Measurements from ENCODE around the gene CAMSAP1.
"Not testable (repeated sequence)": the region's sequence is repeated elsewhere in the genome, so short reads cannot be mapped to it uniquely, and the experiment has no call there.

CAMSAP1 gene

GRCh38 chr9:135896205-135896604 is 11.1 kb downstream of the CAMSAP1 start:
- H3K4me3 ChIP-seq (ENCODE audit: control insufficient read depth in 1 of 7, extremely low read depth in 1 of 7, insufficient read depth in 4 of 7, low read depth in 2 of 7, low read length in 6 of 7) = no peak overlapping the region
- CTCF ChIA-PET = no interaction called here
- H3K36me3 ChIP-seq (ENCODE audit: control insufficient read depth in 4 of 4, insufficient read depth in 4 of 4, low read length in 3 of 4) = peaks cover 0 to 2% (median 0%) of the 10 kb centered on the region in 4 experiments
- peak in 2 of 3 donors; percentile 34 to 47 for DNase-seq
- no peak overlapping the region for H3K27ac ChIP-seq (ENCODE audit: insufficient read depth in 1 of 2, low read depth in 1 of 2, low read length in 2 of 2, poor library complexity in 1 of 2, severe bottlenecking in 2 of 2)
- peaks cover 0 to 5% (median 0%) of the 10 kb centered on the region in 5 experiments for H3K9me3 ChIP-seq (ENCODE audit: control extremely low read depth in 1 of 5, control insufficient read depth in 4 of 5, insufficient read depth in 2 of 5, low read depth in 1 of 5, low read length in 4 of 5)
- WGBS (ENCODE audit: insufficient coverage) = 33% methylated on average over 1 of the region's 3 CpGs
- no peaks in the 10 kb centered on the region for H3K27me3 ChIP-seq (replicated peaks in 2 of 5; ENCODE audit: control insufficient read depth in 4 of 5, insufficient read depth in 5 of 5, low read length in 4 of 5)
- H3K4me1 ChIP-seq (ENCODE audit: control extremely low read depth in 1 of 4, control insufficient read depth in 4 of 4, insufficient read depth in 4 of 4, low read length in 3 of 4) = peaks cover 0 to 18% (median 8%) of the 10 kb centered on the region in 4 experiments
- POLR2A ChIA-PET = no interaction called here

- DNase-seq = no peak
- WGBS (ENCODE audit: insufficient coverage) = no CpG with 5 or more reads among the region's 4 CpGs
- POLR2A ChIA-PET = no interaction called here
- no peak overlapping the region for H3K27ac ChIP-seq (ENCODE audit: insufficient read depth in 1 of 2, low read depth in 1 of 2, low read length in 2 of 2, poor library complexity in 1 of 2, severe bottlenecking in 2 of 2)
- no peaks in the 10 kb centered on the region for H3K27me3 ChIP-seq (replicated peaks in 2 of 5; ENCODE audit: control insufficient read depth in 4 of 5, insufficient read depth in 5 of 5, low read length in 4 of 5)
- H3K4me1 ChIP-seq (ENCODE audit: control extremely low read depth in 1 of 4, control insufficient read depth in 4 of 4, insufficient read depth in 4 of 4, low read length in 3 of 4) = peaks cover 0 to 18% (median 11%) of the 10 kb centered on the region in 4 experiments
- CTCF ChIA-PET = no interaction called here
- peaks cover 0 to 2% (median 0%) of the 10 kb centered on the region in 4 experiments for H3K36me3 ChIP-seq (ENCODE audit: control insufficient read depth in 4 of 4, insufficient read depth in 4 of 4, low read length in 3 of 4)
- H3K9me3 ChIP-seq (ENCODE audit: control extremely low read depth in 1 of 5, control insufficient read depth in 4 of 5, insufficient read depth in 2 of 5, low read depth in 1 of 5, low read length in 4 of 5) = peaks cover 0 to 5% (median 0%) of the 10 kb centered on the region in 5 experiments
- no peak overlapping the region for H3K4me3 ChIP-seq (ENCODE audit: control insufficient read depth in 1 of 7, extremely low read depth in 1 of 7, insufficient read depth in 4 of 7, low read depth in 2 of 7, low read length in 6 of 7)
Measured at GRCh38 chr9:135895202-135895848, 12.0 kb downstream of the CAMSAP1 start.

- H3K4me3 ChIP-seq (ENCODE audit: control insufficient read depth in 1 of 7, extremely low read depth in 1 of 7, insufficient read depth in 4 of 7, low read depth in 2 of 7, low read length in 6 of 7) = no peak overlapping the region
- POLR2A ChIA-PET = no interaction called here
- H3K27ac ChIP-seq (ENCODE audit: insufficient read depth in 1 of 2, low read depth in 1 of 2, low read length in 2 of 2, poor library complexity in 1 of 2, severe bottlenecking in 2 of 2) = no peak overlapping the region
- peaks cover 0 to under 1% (median 0%) of the 10 kb centered on the region in 4 experiments for H3K36me3 ChIP-seq (ENCODE audit: control insufficient read depth in 4 of 4, insufficient read depth in 4 of 4, low read length in 3 of 4)
- peaks cover 0 to 5% (median 0%) of the 10 kb centered on the region in 5 experiments for H3K9me3 ChIP-seq (ENCODE audit: control extremely low read depth in 1 of 5, control insufficient read depth in 4 of 5, insufficient read depth in 2 of 5, low read depth in 1 of 5, low read length in 4 of 5)
- WGBS (ENCODE audit: insufficient coverage) = 100% methylated on average over 1 of the region's 1 CpG
- no peak for DNase-seq
- H3K27me3 ChIP-seq (replicated peaks in 2 of 5; ENCODE audit: control insufficient read depth in 4 of 5, insufficient read depth in 5 of 5, low read length in 4 of 5) = no peaks in the 10 kb centered on the region
- H3K4me1 ChIP-seq (ENCODE audit: control extremely low read depth in 1 of 4, control insufficient read depth in 4 of 4, insufficient read depth in 4 of 4, low read length in 3 of 4) = peaks cover 0 to 23% (median 19%) of the 10 kb centered on the region in 4 experiments
- CTCF ChIA-PET = no interaction called here
Measured at GRCh38 chr9:135893104-135893503, 14.2 kb downstream of the CAMSAP1 start.

- H3K27me3 ChIP-seq (replicated peaks in 2 of 5; ENCODE audit: control insufficient read depth in 4 of 5, insufficient read depth in 5 of 5, low read length in 4 of 5); CTCF ChIA-PET; POLR2A ChIA-PET; H3K36me3 ChIP-seq (ENCODE audit: control insufficient read depth in 4 of 4, insufficient read depth in 4 of 4, low read length in 3 of 4); H3K9me3 ChIP-seq (ENCODE audit: control extremely low read depth in 1 of 5, control insufficient read depth in 4 of 5, insufficient read depth in 2 of 5, low read depth in 1 of 5, low read length in 4 of 5); H3K4me3 ChIP-seq (ENCODE audit: control insufficient read depth in 1 of 7, extremely low read depth in 1 of 7, insufficient read depth in 4 of 7, low read depth in 2 of 7, low read length in 6 of 7); H3K27ac ChIP-seq (ENCODE audit: insufficient read depth in 1 of 2, low read depth in 1 of 2, low read length in 2 of 2, poor library complexity in 1 of 2, severe bottlenecking in 2 of 2); DNase-seq: not testable (repeated sequence)
- 94% methylated on average over 3 of the region's 6 CpGs for WGBS (ENCODE audit: insufficient coverage)
- H3K4me1 ChIP-seq (ENCODE audit: control extremely low read depth in 1 of 4, control insufficient read depth in 4 of 4, insufficient read depth in 4 of 4, low read length in 3 of 4) = peaks cover 0 to 31% (median 27%) of the 10 kb centered on the region in 4 experiments
Measured at GRCh38 chr9:135892327-135892726, 15.0 kb downstream of the CAMSAP1 start.

- no peak overlapping the region for H3K4me3 ChIP-seq (ENCODE audit: control insufficient read depth in 1 of 7, extremely low read depth in 1 of 7, insufficient read depth in 4 of 7, low read depth in 2 of 7, low read length in 6 of 7)
- peaks cover 0 to 5% (median 0%) of the 10 kb centered on the region in 5 experiments for H3K9me3 ChIP-seq (ENCODE audit: control extremely low read depth in 1 of 5, control insufficient read depth in 4 of 5, insufficient read depth in 2 of 5, low read depth in 1 of 5, low read length in 4 of 5)
- DNase-seq = no peak
- 90% methylated on average over 4 of the region's 8 CpGs for WGBS (ENCODE audit: insufficient coverage)
- H3K27me3 ChIP-seq (replicated peaks in 2 of 5; ENCODE audit: control insufficient read depth in 4 of 5, insufficient read depth in 5 of 5, low read length in 4 of 5) = no peaks in the 10 kb centered on the region
- CTCF ChIA-PET = interaction anchor here (1.3 kb wide), 2 partner anchors 26 to 76 kb away, joined by 5 read pairs; no protein-coding TSS in a partner anchor
- peaks cover 0 to 40% (median 34%) of the 10 kb centered on the region in 4 experiments for H3K4me1 ChIP-seq (ENCODE audit: control extremely low read depth in 1 of 4, control insufficient read depth in 4 of 4, insufficient read depth in 4 of 4, low read length in 3 of 4)
- H3K36me3 ChIP-seq (ENCODE audit: control insufficient read depth in 4 of 4, insufficient read depth in 4 of 4, low read length in 3 of 4) = no peaks in the 10 kb centered on the region
- POLR2A ChIA-PET = interaction anchor here (1.2 kb wide), 1 partner anchor 10 kb away, joined by 3 read pairs; no protein-coding TSS in a partner anchor
- H3K27ac ChIP-seq (ENCODE audit: insufficient read depth in 1 of 2, low read depth in 1 of 2, low read length in 2 of 2, poor library complexity in 1 of 2, severe bottlenecking in 2 of 2) = no peak overlapping the region
Measured at GRCh38 chr9:135891027-135891631, 16.2 kb downstream of the CAMSAP1 start.

GRCh38 chr9:135890190-135891026 is 16.9 kb downstream of the CAMSAP1 start:
- no peaks in the 10 kb centered on the region for H3K36me3 ChIP-seq (ENCODE audit: control insufficient read depth in 4 of 4, insufficient read depth in 4 of 4, low read length in 3 of 4)
- peaks cover 0 to 5% (median 0%) of the 10 kb centered on the region in 5 experiments for H3K9me3 ChIP-seq (ENCODE audit: control extremely low read depth in 1 of 5, control insufficient read depth in 4 of 5, insufficient read depth in 2 of 5, low read depth in 1 of 5, low read length in 4 of 5)
- no peaks in the 10 kb centered on the region for H3K27me3 ChIP-seq (replicated peaks in 2 of 5; ENCODE audit: control insufficient read depth in 4 of 5, insufficient read depth in 5 of 5, low read length in 4 of 5)
- no peak overlapping the region for H3K27ac ChIP-seq (ENCODE audit: insufficient read depth in 1 of 2, low read depth in 1 of 2, low read length in 2 of 2, poor library complexity in 1 of 2, severe bottlenecking in 2 of 2)
- DNase-seq = no peak
- H3K4me3 ChIP-seq (ENCODE audit: control insufficient read depth in 1 of 7, extremely low read depth in 1 of 7, insufficient read depth in 4 of 7, low read depth in 2 of 7, low read length in 6 of 7) = no peak overlapping the region
- POLR2A ChIA-PET = interaction anchor here (1.2 kb wide), 1 partner anchor 10 kb away, joined by 3 read pairs; no protein-coding TSS in a partner anchor
- peaks cover 0 to 43% (median 37%) of the 10 kb centered on the region in 4 experiments for H3K4me1 ChIP-seq (ENCODE audit: control extremely low read depth in 1 of 4, control insufficient read depth in 4 of 4, insufficient read depth in 4 of 4, low read length in 3 of 4)
- CTCF ChIA-PET = interaction anchor here (0.6 to 1.3 kb wide), 3 partner anchors 25 to 77 kb away, joined by 3 to 5 read pairs (median 5); no protein-coding TSS in a partner anchor
- WGBS (ENCODE audit: insufficient coverage) = 96% methylated on average over 16 of the region's 18 CpGs

Measured in common myeloid progenitor, CD34-positive (primary cell).